HG03025 (cell line): ENCODE data around the gene FGD4.

Experiments
- ATAC-seq: cut with Tn5 transposase; IDR thresholded peaks from one replicate; pipeline ENCODE4 v1.9.1; 2021; ENCODE audit warnings: mild to moderate bottlenecking, moderate library complexity; ENCODE audit not compliant: unreplicated experiment, low FRiP score

Gene FGD4

DNA sequence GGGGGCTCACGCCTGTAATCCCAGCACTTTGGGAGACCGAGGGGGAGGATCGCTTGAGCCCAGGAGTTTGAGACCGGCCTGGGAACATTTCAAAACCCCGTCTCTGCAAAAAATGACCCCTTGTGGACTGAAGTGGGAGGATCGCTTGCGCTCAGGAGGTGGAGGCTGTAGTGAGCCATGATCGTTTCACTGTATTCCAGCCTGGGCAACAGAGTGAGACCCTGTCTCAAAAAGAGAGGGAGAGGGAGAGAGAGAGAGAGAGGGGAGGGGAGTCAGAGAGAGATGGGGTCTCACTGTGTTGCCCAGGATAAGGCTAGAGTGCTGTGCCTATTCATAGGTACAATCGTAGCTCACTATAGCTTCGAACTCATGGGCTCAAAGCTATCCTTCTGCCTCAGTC is 2.8 kb downstream of the FGD4 start:
- ATAC-seq = no peak

- no peak for ATAC-seq
Measured at GRCh38 chr12:32402946-32403345, 3.6 kb downstream of the FGD4 start.

- ATAC-seq = no peak
Measured at GRCh38 chr12:32407795-32408194, 8.4 kb downstream of the FGD4 start.

GRCh38 chr12:32413412-32413811 is 14.1 kb downstream of the FGD4 start:
- ATAC-seq = no peak

- no peak for ATAC-seq
Measured at GRCh38 chr12:32418221-32418620, 18.9 kb downstream of the FGD4 start.

DNA sequence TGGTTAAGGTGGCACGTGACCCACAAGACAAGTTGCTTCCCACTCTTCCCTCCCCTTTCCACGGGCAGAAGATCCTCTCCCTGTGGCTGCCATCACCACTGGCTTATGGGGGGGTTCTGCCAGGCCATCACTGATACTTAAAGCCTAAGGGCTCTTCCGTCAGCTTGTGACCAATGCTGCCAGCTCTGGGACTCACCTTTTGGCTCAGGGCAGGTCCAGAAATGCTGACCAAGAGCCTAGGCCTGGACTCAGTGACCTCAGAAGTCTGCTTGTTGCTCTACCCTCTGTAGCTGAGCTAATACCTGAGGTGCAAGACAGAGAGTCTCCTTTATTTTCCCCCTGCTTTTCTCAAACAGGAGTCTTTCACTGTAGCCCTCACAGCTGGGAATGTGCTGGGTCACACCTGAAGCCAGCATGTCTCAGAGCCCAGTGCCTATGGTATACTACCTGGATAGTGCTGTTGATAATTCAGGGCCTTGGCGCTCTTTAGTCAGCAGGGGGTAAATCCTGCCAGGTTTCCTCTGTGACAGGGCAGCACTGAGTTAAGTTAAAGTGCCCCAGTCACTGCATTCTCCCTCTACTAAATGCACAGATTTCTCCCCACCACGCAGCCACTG is 19.7 kb downstream of the FGD4 start:
- ATAC-seq = no peak

DNA sequence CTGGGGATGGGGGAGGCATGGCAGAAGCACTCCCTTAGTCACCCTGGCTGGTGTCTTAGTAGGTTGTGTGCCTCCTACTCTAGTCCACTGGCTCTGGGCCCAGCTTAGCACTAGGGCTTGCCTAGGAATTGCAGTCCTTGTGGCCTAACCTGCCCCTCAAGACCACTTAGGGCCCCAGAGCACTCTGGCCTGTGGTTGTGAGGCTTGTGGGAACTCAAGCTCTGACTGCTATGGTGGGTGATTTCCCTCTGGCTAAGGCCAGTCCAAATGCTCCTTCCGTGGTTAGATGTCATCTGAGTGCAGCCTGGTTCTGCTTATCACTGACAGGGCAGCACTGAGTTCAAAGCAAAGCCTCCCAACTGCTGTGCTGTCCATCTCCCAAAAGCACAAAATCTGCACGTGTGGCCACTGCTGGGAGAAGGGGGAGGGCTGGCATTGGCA is 20.2 kb downstream of the FGD4 start:
- no peak for ATAC-seq

- no peak for ATAC-seq
Measured at GRCh38 chr12:32420356-32420755, 21.0 kb downstream of the FGD4 start.

GRCh38 chr12:32423559-32423958 is 24.2 kb downstream of the FGD4 start:
- no peak for ATAC-seq

GRCh38 chr12:32431025-32431424 is 31.7 kb downstream of the FGD4 start:
- no peak for ATAC-seq

- ATAC-seq = no peak
Measured at GRCh38 chr12:32435921-32436705, 36.8 kb downstream of the FGD4 start.

GRCh38 chr12:32437095-32437515 is 37.7 kb downstream of the FGD4 start:
- ATAC-seq = no peak

GRCh38 chr12:32440120-32440865 is 40.9 kb downstream of the FGD4 start:
- no peak for ATAC-seq

DNA sequence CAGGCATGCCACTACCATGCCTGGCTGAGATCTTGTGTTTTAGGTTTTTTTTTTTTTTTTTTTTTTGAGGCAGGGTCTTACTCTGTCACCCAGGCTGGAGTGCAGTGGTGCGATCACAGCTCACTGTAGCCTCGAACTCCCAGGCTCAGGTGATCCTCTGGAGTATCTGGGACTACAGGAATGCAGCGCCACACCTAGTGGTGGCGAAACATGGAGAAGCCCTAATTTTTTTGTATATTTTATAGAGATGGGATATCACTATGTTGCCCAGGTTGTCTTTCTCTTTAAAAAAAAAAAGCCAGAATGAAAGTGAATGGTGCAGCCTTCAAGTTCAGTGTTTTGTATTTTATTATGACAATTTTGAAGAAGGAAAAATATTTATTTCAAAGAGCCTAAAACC is 44.1 kb downstream of the FGD4 start:
- no peak for ATAC-seq

- ATAC-seq = no peak
Measured at GRCh38 chr12:32444895-32445294, 45.5 kb downstream of the FGD4 start.

- no peak for ATAC-seq
Measured at GRCh38 chr12:32445356-32445755, 46.0 kb downstream of the FGD4 start.

- no peak for ATAC-seq
Measured at GRCh38 chr12:32446316-32447119, 47.2 kb downstream of the FGD4 start.

- ATAC-seq = no peak
Measured at GRCh38 chr12:32448586-32448985, 49.2 kb downstream of the FGD4 start.

DNA sequence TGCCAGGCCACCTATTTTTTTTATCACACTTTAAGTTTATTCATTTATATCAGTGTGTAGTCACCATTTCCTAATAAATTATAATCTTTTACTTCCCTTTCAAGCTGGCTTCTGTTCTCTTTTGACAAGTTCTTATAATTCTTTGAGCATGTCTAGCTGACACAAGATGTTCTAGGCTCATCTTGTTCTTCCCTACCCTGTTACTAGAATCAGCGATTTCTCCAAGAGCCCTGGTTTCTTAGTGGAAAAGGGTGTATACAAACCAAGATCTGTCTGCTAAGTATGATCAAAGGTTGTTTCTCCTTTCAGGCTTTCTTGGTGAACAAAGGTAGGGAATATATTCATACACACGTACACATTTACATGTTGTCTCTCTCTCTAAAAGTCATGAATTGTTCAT is 51.0 kb downstream of the FGD4 start:
- ATAC-seq = no peak

GRCh38 chr12:32450768-32451167 is 51.4 kb downstream of the FGD4 start:
- no peak for ATAC-seq

DNA sequence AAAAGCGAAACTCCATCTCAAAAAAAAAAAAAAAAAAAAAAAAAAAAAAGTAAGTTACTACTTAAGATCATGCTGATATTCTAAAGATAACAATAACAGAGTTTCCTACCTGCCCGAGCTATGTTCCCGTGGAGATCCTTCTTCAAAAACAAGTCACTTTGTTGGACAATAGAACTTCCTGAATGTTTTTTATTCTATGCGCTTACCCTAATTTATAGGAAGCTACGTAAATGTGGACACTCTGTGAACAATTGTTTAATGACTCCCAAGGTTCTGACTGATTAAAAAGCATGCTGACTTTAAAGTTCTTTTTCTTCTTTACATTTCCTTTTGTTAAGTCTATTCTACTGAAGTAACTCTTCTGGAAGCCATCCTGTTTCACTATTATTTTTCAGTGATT is 52.5 kb downstream of the FGD4 start:
- no peak for ATAC-seq
